HepG2 (cell line): ENCODE results near the gene STK11. TPM values are rescaled to one million over a fixed set of nuclear protein-coding genes. Genes with fewer than 3 reads are reported as not detected.

ENCODE experiments used
- ATAC-seq: fragments of 200-7000 bp; cut with Tn5 transposase; 3 replicates; pipeline ENCODE4 v1.9.1; 2020; ENCODE audit warnings: mild to moderate bottlenecking, moderate library complexity
- BruUV-seq: library from RNA; stranded (reverse); fragments of 400-500 nt; replicated peaks from 2 replicates; lab custom pipeline; 2021; lab: Mats Ljungman, UMichigan
- CTCF ChIA-PET: fragments of 300-600 bp; formaldehyde crosslinking; extraction: SDS; loops from one replicate; lab custom pipeline; 2021; ENCODE audit warnings: low total read pairs, inconsistent platforms, low intra/inter-chr PET ratio; lab: Yijun Ruan, JAX
- POLR2A ChIA-PET: fragments of 350-600 bp; sonication (Branson Sonifier 250); formaldehyde crosslinking; loops from one replicate; lab custom pipeline; 2020; ENCODE audit warnings: antibody characterized with exemption, inconsistent platforms; lab: Yijun Ruan, JAX
- DNase-seq: peaks from one replicate; pipeline ENCODE4 v3.0.0-alpha.2; 2015; ENCODE audit warnings: low spot score
- FAIRE-seq: peaks from 3 replicates; lab custom pipeline; 2011; peaks lifted over from hg19 to GRCh38; lab: Jason Lieb, UNC
- H2AFZ ChIP-seq: one replicate; pipeline ENCODE4 v1.6.1; 2011; ENCODE audit warnings: low read length, inconsistent platforms
- H3K27ac ChIP-seq: fragments of 300-600 bp; 3 replicates; pipeline ENCODE4 v1.8.0; 2011; ENCODE audit warnings: mixed run types, mild to moderate bottlenecking, mixed read lengths, low read length, inconsistent platforms; ENCODE audit not compliant: insufficient read depth; ENCODE audit errors: extremely low read length
- H3K27me3 ChIP-seq, 2 experiments: fragments of 200-600 bp in 1 of 2; 2 replicates in 1 of 2; 3 replicates in 1 of 2; pipeline versions ENCODE4 v1.6.0 to v1.8.0; 2011; ENCODE audit warnings: low read length in 2 of 2, mild to moderate bottlenecking in 2 of 2, moderate library complexity in 2 of 2, inconsistent platforms in 1 of 2; ENCODE audit not compliant: insufficient read depth in 2 of 2, control insufficient read depth in 1 of 2
- H3K36me3 ChIP-seq, 2 experiments: fragments of 200-600 bp in 1 of 2; replicated peaks in 1 of 2; 2 replicates in 1 of 2; 3 replicates in 1 of 2; pipeline versions ENCODE4 v1.5.1 to v1.8.0; 2011; ENCODE audit warnings: low read length in 2 of 2, inconsistent platforms in 1 of 2; ENCODE audit not compliant: insufficient read depth in 2 of 2, control insufficient read depth in 1 of 2
- H3K4me1 ChIP-seq: 2 replicates; pipeline ENCODE4 v1.5.1; 2012; ENCODE audit warnings: low read length, inconsistent platforms; ENCODE audit not compliant: insufficient read depth
- H3K4me2 ChIP-seq: 2 replicates; pipeline ENCODE4 v1.6.0; 2011; ENCODE audit warnings: low read depth, low read length, inconsistent platforms
- H3K4me3 ChIP-seq, 3 experiments: fragments of 200-600 bp in 1 of 3; sonication (generic), shearing (Covaris generic) in 1 of 3; replicated peaks in 1 of 3; 2 replicates each; pipeline ENCODE4 v1.5.1; 2011 to 2016; ENCODE audit warnings: low read length in 3 of 3, inconsistent platforms in 2 of 3, low read depth in 2 of 3, mild to moderate bottlenecking in 2 of 3, control low read depth in 1 of 3, mixed read lengths in 1 of 3; ENCODE audit not compliant: insufficient read depth in 1 of 3
- H3K79me2 ChIP-seq: one replicate; pipeline ENCODE4 v1.6.1; 2011; ENCODE audit warnings: low read length, inconsistent platforms; ENCODE audit not compliant: insufficient read depth
- H3K9ac ChIP-seq: 2 replicates; pipeline ENCODE4 v1.6.0; 2011; ENCODE audit warnings: mild to moderate bottlenecking, low read depth, low read length, inconsistent platforms; ENCODE audit not compliant: insufficient read depth
- H3K9me3 ChIP-seq: 2 replicates; pipeline ENCODE4 v1.5.1; 2012; ENCODE audit warnings: mild to moderate bottlenecking, low read length
- H4K20me1 ChIP-seq: 2 replicates; pipeline ENCODE4 v1.6.0; 2011; ENCODE audit warnings: inconsistent platforms, mild to moderate bottlenecking, low read length, moderate library complexity; ENCODE audit not compliant: insufficient read depth
- GMEB2 ChIP-seq: IDR thresholded peaks from 2 replicates; pipeline ENCODE4 v1.6.1; 2016; ENCODE audit warnings: missing biosample characterization, missing genetic modification reagents, low read depth
- HOXA5 ChIP-seq: sonication (generic); formaldehyde crosslinking; IDR thresholded peaks from 2 replicates; pipeline ENCODE4 v1.4.0; 2020; ENCODE audit warnings: missing genetic modification reagents
- MAX ChIP-seq: IDR thresholded peaks from 2 replicates; pipeline ENCODE4 v1.6.1; 2012; ENCODE audit warnings: inconsistent platforms
- MEIS2 ChIP-seq: sonication (generic); formaldehyde crosslinking; IDR thresholded peaks from 2 replicates; pipeline ENCODE4 v1.9.0; 2021; ENCODE audit warnings: mild to moderate bottlenecking, missing genetic modification reagents
- PHF21A ChIP-seq: sonication (generic); formaldehyde crosslinking; IDR thresholded peaks from 2 replicates; pipeline ENCODE4 v1.5.0; 2020; ENCODE audit warnings: mild to moderate bottlenecking, missing genetic modification reagents
- ZNF142 ChIP-seq: sonication (generic); formaldehyde crosslinking; IDR thresholded peaks from 2 replicates; pipeline ENCODE4 v1.4.0; 2020; ENCODE audit warnings: missing genetic modification reagents
- ZNF609 ChIP-seq: sonication (generic); formaldehyde crosslinking; IDR thresholded peaks from 2 replicates; pipeline ENCODE4 v1.4.0; 2020; ENCODE audit warnings: mild to moderate bottlenecking, missing genetic modification reagents, borderline replicate concordance
- WGBS: methylation state at CpG from one replicate; pipeline ENCODE4 v1.1.6; 2017; ENCODE audit warnings: low lambda C conversion rate; 5-methylcytosine and 5-hydroxymethylcytosine counted together
- in situ Hi-C: cut with HindIII; loops from 2 replicates; pipeline ENCODE4 v1.10.0; 2017; ENCODE audit warnings: low pct_unique_long_range_greater_than_20kb; ENCODE audit not compliant: extremely low pct_ligation_motif_present
- intact Hi-C: fragments of 100-400 bp; cut with micrococcal nuclease; formaldehyde crosslinking; loops from one replicate; pipeline ENCODE4 v1.10.0; 2022; ENCODE audit not compliant: unreplicated experiment
- polyA plus RNA-seq, 8 experiments: library from polyadenylated mRNA; depleted of rRNA in 3 of 8; stranded (reverse) in 7 of 8; unstranded in 1 of 8; fragments of >200 nt; fragmentation: Illumina TruSeq in 4 of 8; extraction: Trizol in 4 of 8; gene quantifications; 2 replicates each; pipeline versions ENCODE4 v1.2.1 to v1.2.3, GENCODE V29; 2011 to 2016; ENCODE audit warnings: low read depth in 4 of 8, missing spikeins in 1 of 8, mixed read lengths in 1 of 8; ENCODE audit not compliant: insufficient read depth in 1 of 8
- total RNA-seq, 5 experiments: library from RNA; depleted of rRNA; stranded (reverse); fragments of >200 nt; fragmentation: Illumina TruSeq; extraction: Trizol; gene quantifications; 2 replicates each; pipeline ENCODE4 v1.2.3, GENCODE V29; 2016; ENCODE audit warnings: low read depth in 1 of 5

Gene STK11
- total and polyA plus RNA-seq, 2 of the 13 experiments (the other 11 are each of a cell fraction or from before 2014, with no cell fraction given): 27.5 to 43.6 TPM

- TF ChIP-seq ZNF142 (CRISPR knock-in tag): no peak
Measured at GRCh38 chr19:1237027-1237659, 31.6 kb downstream of the STK11 start (continued).

- BruUV-seq: no TSS peak
- Histone ChIP-seq H3K27me3 (no peaks in the 10 kb centered on the region), H3K4me1 (peaks cover 34% of the 10 kb centered on the region), H3K79me2 (peaks cover 9% of the 10 kb centered on the region), H3K9me3 (no peaks in the 10 kb centered on the region), H3K9ac (peak within 1 kb of the TSS; percentile 64; the same call in 1 of the 2 replicates), H4K20me1 (no peaks in the 10 kb centered on the region), H3K36me3 (peaks cover 0 to 3% of the 10 kb centered on the region in 2 experiments; a peak in 1 of 5 replicates), H2AFZ (no peak within 1 kb of the TSS), H3K4me2 (peak within 1 kb of the TSS; percentile 91), H3K4me3 (peak within 1 kb of the TSS; percentile 59 to 77 (median 77); a peak in 5 of 6 replicates), H3K27ac (peak within 1 kb of the TSS; percentile 7)
- DNase-seq (no peak), FAIRE-seq (no peak), ATAC-seq (peak; percentile 8; the same call in 1 of the 3 replicates)
- POLR2A ChIA-PET: interaction anchor here (0.6 to 10.1 kb wide), 8 partner anchors 13 to 774 kb away, joined by 3 to 469 read pairs (median 4); partner anchors contain the start of gene CIRBP
- CTCF ChIA-PET: no interaction called here
- in situ Hi-C loops: no loop called here
- WGBS: 0% methylated on average over 3 of the region's 87 CpGs
- intact Hi-C loops: no loop called here
- 0 out of 2 replicates have a peak, but pooled peaks have one; percentile 28 for TF ChIP-seq ZNF609 (CRISPR knock-in tag)
- no peak for TF ChIP-seq MEIS2 (CRISPR knock-in tag)
- TF ChIP-seq GMEB2: no peak
- TF ChIP-seq MAX: peak; percentile 6; the same call in 1 of the 2 replicates
- TF ChIP-seq HOXA5 (CRISPR knock-in tag): no peak
- TF ChIP-seq PHF21A (CRISPR knock-in tag): 0 out of 2 replicates have a peak, but pooled peaks have one; percentile 14
Measured at GRCh38 chr19:1237754-1238368, 32.3 kb downstream of the STK11 start, which contains the start of gene CBARP. Gene CBARP (minus strand): TSS chr19:1238005. CDS start chr19:1236100, 1,905 bp downstream.
